ENCODE results near the gene IFT43.

DNA sequence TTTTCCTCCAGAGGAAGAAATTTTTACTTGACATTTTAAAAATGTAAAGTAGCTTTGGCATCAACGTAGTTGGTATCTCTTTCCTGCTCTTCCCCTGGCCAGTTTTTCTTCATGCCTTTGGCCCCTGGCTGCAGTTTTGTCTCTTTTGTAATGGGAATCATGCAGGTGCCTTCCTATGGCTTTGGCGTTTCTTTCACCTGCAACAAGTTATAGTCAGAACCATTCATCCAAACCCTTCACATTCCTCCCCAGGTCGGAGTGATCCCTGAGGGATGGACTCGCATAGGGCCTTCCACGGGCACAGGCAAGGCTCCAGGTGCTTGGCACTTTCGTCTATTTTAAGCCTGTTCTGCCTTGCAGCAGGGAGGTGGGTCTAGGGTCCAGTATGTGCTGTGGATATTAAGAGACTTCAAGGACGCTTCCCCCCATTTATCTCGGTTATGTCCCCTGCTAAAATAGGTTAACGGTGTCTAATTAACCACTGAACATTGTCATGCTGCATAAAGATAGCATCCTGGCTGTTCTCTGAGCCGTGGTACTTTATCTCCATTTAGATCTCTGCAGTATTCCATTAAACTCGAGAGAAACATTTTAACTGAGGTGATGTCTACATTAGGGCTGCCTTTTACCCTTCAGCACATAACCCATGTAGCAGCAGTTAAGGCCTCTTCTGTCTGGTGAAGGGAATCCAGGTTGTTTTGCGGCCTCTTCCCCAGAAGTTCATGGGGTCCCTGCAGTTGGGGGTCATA is 66.3 kb downstream of the IFT43 start:
- TF ChIP-seq, protein P1, sequence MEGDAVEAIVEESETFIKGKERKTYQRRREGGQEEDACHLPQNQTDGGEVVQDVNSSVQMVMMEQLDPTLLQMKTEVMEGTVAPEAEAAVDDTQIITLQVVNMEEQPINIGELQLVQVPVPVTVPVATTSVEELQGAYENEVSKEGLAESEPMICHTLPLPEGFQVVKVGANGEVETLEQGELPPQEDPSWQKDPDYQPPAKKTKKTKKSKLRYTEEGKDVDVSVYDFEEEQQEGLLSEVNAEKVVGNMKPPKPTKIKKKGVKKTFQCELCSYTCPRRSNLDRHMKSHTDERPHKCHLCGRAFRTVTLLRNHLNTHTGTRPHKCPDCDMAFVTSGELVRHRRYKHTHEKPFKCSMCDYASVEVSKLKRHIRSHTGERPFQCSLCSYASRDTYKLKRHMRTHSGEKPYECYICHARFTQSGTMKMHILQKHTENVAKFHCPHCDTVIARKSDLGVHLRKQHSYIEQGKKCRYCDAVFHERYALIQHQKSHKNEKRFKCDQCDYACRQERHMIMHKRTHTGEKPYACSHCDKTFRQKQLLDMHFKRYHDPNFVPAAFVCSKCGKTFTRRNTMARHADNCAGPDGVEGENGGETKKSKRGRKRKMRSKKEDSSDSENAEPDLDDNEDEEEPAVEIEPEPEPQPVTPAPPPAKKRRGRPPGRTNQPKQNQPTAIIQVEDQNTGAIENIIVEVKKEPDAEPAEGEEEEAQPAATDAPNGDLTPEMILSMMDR (IDR thresholded peaks at IDR 0.05): no peak
- TF ChIP-seq EZH2 (IDR thresholded peaks at IDR 0.05) (no peak), EZH2phosphoT487 (IDR thresholded peaks at IDR 0.05) (no peak)

Data from neural progenitor cell (in vitro differentiated cells).